ENCODE results near the gene TPCN2.

- no peak for TF ChIP-seq EP300 (IDR thresholded peaks at IDR 0.05)
- no peak for TF ChIP-seq POLR2A (IDR thresholded peaks at IDR 0.05; ENCODE audit: low read depth)
- no peak for TF ChIP-seq CTCF (IDR thresholded peaks at IDR 0.05)
Measured at GRCh38 chr11:69121621-69122325, 73.0 kb downstream of the TPCN2 start.

Data from esophagus muscularis mucosa (tissue), 4 donors.